ENCODE measurements around the gene ADGRF5. TPM values are rescaled to one million over a fixed set of nuclear protein-coding genes. Genes with fewer than 3 reads are reported as not detected.

Gene ADGRF5
- total and polyA plus RNA-seq, 11 donors, result 24.5 to 89.6 (median 46.8) TPM

DNA sequence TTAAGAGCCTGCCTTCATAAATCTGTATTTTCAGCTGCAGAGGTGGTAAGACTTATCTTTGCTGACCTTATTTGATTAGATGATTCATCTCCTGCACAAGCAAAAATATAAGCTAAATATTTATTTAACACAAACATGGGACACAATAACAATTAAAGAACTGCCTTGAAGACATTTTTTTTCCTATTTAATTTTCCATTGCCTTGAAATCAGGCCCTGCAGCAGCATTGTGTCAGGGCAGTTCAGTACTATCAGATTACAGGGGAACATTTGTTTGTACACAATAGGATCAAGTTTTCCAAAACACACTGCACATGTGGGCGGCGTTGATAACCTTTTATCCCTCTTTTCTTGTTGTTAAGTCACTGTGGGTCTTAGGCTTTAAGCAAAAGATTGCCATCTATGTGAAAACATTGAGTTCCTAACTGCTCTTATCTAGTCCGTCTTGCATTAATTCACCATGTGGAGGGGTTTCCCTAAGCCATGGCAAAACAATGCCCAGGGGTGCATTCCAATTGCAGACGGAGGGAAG, 7.4 kb downstream of the ADGRF5 start:
- H3K4me1 ChIP-seq, result peaks cover 0 to 81% (median 22%) of the 10 kb centered on the region in 12 donors
- DNase-seq (no peak), ATAC-seq (peak in 2 of 4 donors; percentile 41 to 66)
- peak overlapping the region in 3 of 12 donors; percentile 6 to 28 (median 11) for H3K27ac ChIP-seq
- 64 to 73% (median 68%) methylated on average over 4 of the region's 4 CpGs for WGBS, 4 donors
- no peaks in the 10 kb centered on the region for H3K27me3 ChIP-seq
- no peaks in the 10 kb centered on the region for H3K9me3 ChIP-seq
- intact Hi-C loops (cut with DNase I), result no loop called here
- no peaks in the 10 kb centered on the region for H3K36me3 ChIP-seq
- TF ChIP-seq POLR2A (IDR thresholded peaks at IDR 0.05), result no peak
- TF ChIP-seq, protein P1, sequence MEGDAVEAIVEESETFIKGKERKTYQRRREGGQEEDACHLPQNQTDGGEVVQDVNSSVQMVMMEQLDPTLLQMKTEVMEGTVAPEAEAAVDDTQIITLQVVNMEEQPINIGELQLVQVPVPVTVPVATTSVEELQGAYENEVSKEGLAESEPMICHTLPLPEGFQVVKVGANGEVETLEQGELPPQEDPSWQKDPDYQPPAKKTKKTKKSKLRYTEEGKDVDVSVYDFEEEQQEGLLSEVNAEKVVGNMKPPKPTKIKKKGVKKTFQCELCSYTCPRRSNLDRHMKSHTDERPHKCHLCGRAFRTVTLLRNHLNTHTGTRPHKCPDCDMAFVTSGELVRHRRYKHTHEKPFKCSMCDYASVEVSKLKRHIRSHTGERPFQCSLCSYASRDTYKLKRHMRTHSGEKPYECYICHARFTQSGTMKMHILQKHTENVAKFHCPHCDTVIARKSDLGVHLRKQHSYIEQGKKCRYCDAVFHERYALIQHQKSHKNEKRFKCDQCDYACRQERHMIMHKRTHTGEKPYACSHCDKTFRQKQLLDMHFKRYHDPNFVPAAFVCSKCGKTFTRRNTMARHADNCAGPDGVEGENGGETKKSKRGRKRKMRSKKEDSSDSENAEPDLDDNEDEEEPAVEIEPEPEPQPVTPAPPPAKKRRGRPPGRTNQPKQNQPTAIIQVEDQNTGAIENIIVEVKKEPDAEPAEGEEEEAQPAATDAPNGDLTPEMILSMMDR (IDR thresholded peaks at IDR 0.05), result no peak
- H3K4me3 ChIP-seq, result no peak overlapping the region

DNA sequence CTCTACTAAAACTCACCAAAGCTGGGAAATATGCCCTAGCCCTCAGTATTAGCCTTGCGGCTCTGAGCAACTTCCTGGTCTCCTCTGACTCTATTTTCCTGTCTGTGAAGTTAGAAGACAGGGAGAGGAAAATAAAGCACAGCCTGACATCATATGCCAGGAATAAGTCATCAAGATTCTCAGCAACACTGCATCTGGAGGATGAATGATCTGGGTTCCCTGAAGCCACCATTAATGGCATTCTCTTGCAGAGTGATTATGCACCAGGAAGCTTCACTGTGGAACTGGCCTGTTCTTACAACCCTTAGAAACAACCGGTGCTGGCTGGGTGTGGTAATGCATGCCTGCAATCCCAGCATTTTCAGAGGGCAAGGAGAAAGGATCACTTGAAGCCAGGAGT, 12.4 kb downstream of the ADGRF5 start:
- DNase-seq (no peak), ATAC-seq (peak; percentile 39 to 94 (median 80))
- WGBS, 4 donors, result 34 to 52% (median 45%) methylated on average over 2 of the region's 2 CpGs
- Histone ChIP-seq H3K36me3 (peaks cover 0 to 19% (median 0%) of the 10 kb centered on the region in 9 donors), H3K27me3 (no peaks in the 10 kb centered on the region), H3K4me1 (peaks cover 0 to 63% (median 25%) of the 10 kb centered on the region in 12 donors), H3K4me3 (no peak overlapping the region), H3K9me3 (no peaks in the 10 kb centered on the region), H3K27ac (peak overlapping the region in 10 of 12 donors; percentile 2 to 65 (median 46))
- TF ChIP-seq POLR2A (IDR thresholded peaks at IDR 0.05), result no peak
- TF ChIP-seq, protein P1 (IDR thresholded peaks at IDR 0.05), result peak in 1 of 12 donors; percentile 7
- intact Hi-C loops (cut with DNase I), result loop anchor here in 3 of 10 donors (5.0 to 10.0 kb wide), 3 partner anchors 43 to 55 kb away; no protein-coding TSS in a partner anchor

DNA sequence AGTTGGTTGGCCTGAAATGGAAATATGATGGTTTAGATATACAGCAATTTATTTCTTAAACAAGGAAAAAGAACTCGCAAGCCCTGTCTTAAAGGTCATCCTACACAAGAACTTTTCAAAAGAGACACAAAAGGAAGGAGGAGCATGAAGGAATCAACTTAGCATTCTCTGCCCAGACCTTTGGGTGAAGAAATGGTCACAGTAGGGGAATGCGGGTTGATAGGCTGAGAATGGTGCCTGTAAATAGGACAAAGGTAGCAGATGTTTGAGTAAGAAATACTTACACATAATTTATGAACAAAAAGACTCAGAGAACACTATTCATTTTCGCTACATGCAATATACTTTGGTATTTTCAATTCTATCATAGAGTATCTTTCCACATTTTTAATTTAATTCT, 15.0 kb downstream of the ADGRF5 start:
- intact Hi-C loops (cut with DNase I), result loop anchor here in 3 of 10 donors (5.0 to 10.0 kb wide), 3 partner anchors 46 to 52 kb away; no protein-coding TSS in a partner anchor
- no peak for TF ChIP-seq POLR2A (IDR thresholded peaks at IDR 0.05)
- TF ChIP-seq, protein P1 (IDR thresholded peaks at IDR 0.05), result no peak
- ATAC-seq (no peak), DNase-seq (no peak)
- WGBS, 4 donors, result 90 to 95% (median 91%) methylated on average over 3 of the region's 3 CpGs
- H3K4me1 ChIP-seq, result peaks cover 0 to 74% (median 30%) of the 10 kb centered on the region in 12 donors
- H3K27ac ChIP-seq, result peak overlapping the region in 1 of 12 donors; percentile 33
- H3K9me3 ChIP-seq, result no peaks in the 10 kb centered on the region
- H3K27me3 ChIP-seq, result no peaks in the 10 kb centered on the region
- H3K36me3 ChIP-seq, result peaks cover 0 to 21% (median 0%) of the 10 kb centered on the region in 9 donors
- H3K4me3 ChIP-seq, result no peak overlapping the region

DNA sequence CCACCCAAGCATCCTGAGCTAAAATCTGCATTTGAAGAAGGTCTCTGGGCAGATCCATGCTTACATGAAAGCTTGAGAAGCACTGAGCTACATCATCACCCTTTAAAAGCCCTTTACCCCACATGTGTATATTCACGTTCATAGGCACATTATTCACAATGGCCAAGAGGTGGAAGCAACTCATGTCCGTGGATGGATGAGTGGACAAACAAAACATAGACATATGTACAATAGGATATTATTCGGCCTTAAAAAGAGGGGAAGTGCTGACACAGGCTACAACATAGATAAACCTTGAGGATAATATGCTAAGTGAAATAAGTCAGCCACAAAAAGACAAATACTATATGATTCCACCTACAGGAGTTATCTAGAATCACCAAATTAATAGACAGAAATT, 17.6 kb downstream of the ADGRF5 start:
- no peak for ATAC-seq

More for the DNA sequence above, 17.6 kb downstream of the ADGRF5 start:
- no peak for DNase-seq
- no peak for TF ChIP-seq POLR2A (IDR thresholded peaks at IDR 0.05)
- TF ChIP-seq, protein P1 (IDR thresholded peaks at IDR 0.05), result no peak
- H3K27ac ChIP-seq, result peak overlapping the region; percentile 8 to 74 (median 59)
- H3K27me3 ChIP-seq, result no peaks in the 10 kb centered on the region
- H3K36me3 ChIP-seq, result peaks cover 0 to 38% (median 6%) of the 10 kb centered on the region in 9 donors
- intact Hi-C loops (cut with DNase I), result loop anchor here in 3 of 10 donors (5.0 to 10.0 kb wide), 4 partner anchors 43 to 52 kb away; no protein-coding TSS in a partner anchor
- peaks cover 0 to 82% (median 36%) of the 10 kb centered on the region in 12 donors for H3K4me1 ChIP-seq
- peak overlapping the region in 1 of 12 donors; percentile 1 for H3K4me3 ChIP-seq
- 59 to 76% (median 70%) methylated on average over 3 of the region's 3 CpGs for WGBS, 4 donors
- no peaks in the 10 kb centered on the region for H3K9me3 ChIP-seq

Data from heart left ventricle (tissue), 16 donors.